Fibroblast of skin of right quadriceps (primary cell): ENCODE data around the gene FETUB.
"Not testable (repeated sequence)": the region's sequence is repeated elsewhere in the genome, so short reads cannot be mapped to it uniquely, and the experiment has no call there.

Source experiments
- DNase-seq: peaks from one replicate; pipeline ENCODE4 v3.0.0-alpha.2; 2013

Gene FETUB

DNA sequence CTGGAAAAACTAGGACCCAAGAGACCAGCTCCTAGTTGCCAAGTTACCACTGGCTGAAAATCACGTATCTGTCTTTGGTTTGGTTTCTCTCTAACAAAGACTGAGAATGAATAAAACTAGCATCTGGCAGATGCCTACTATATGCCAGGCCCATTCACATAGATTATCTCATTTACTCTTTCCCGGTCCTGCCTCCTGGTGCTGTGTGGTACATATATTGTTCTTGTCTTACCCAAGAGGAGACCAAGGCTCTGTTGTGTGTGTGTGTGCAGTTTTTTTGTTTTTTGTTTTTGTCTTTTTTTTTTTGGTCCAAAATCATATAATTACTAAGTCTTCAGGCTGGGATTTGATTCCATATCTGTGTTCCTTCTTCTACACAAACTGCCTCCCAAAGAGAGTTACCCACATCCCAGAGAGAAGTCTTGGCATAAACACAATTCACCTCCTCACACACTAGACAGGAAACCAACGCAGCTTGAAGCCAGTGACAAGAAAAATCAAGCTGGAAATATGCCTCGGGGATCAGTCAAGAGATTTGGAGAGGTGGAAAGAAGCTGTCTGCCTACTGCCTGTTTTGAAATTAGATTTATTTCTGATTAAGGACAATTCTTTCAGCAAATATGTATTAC lies 26.4 kb upstream of the FETUB start:
- no peak for DNase-seq

DNA sequence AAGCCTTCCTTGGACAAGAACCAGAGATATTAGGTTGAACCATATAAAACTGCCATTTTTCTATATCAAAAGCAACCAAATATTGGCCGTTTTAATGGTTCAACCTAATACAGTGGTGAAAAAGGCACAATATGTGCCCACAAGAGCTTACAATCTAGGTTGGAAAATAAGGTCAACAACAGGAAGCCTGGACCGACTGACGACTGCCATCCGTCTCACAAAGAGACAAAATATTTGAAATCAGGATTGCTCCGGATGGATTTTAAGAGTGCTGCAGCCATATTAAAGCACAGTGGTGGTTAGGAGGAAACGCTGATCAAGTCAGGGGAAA lies 26.0 kb upstream of the FETUB start:
- no peak for DNase-seq

DNA sequence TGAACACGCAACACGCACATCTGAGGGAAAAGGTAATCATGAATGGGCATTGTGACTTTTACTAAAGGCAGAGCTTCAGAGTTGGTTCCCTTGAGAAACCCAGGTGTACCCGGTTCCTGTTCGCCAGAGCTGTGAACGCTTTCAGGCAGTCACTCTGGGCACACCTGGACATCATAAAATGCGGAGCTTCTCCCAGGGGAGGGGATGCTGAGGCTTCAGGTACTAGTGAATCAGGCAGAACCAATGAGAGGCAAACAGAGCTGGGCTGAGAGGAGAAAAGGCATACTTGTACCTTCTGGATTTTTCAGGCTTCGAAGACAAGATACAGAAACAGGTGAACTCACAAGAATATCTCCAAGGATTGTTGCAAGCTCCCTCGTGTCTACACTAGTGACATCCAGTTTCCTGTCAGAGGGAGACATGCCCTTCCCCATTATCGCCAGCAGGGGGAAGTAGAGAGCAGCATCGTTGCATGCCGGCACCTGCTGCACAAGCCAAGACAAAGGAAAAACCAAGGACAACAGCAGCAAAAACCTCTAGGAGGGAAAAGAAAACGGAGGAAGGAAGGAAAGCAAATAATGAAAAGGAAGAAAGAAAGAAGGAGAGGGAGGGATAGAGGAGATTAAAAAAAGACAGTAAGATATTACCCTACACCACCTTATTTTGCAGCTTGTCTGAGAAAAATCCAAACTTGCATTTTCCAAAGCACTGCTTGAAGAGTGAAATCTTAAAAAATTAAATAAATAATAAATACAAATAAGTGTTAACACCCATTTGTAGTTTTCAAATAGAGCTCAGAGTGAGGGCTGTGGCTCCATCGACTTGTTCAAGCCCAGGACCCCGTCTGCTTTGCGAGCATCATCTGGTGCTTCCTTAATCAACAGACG lies 25.4 kb upstream of the FETUB start:
- DNase-seq = peak; percentile 53

DNA sequence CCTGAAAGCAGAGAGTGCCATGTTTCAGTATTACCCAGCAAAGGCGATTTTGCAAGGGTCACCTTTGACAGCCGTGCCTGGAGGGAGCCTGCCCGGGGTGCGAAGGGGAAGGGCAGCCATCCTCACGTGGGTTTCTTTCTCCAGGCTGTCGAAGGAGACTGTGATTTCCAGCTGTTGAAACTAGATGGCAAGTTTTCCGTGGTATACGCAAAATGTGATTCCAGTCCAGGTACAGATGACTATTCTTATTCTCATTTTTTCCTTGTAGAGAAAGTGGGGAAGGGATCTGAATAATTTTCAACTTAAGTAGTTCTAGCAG lies 23.9 kb upstream of the FETUB start:
- DNase-seq = no peak

DNA sequence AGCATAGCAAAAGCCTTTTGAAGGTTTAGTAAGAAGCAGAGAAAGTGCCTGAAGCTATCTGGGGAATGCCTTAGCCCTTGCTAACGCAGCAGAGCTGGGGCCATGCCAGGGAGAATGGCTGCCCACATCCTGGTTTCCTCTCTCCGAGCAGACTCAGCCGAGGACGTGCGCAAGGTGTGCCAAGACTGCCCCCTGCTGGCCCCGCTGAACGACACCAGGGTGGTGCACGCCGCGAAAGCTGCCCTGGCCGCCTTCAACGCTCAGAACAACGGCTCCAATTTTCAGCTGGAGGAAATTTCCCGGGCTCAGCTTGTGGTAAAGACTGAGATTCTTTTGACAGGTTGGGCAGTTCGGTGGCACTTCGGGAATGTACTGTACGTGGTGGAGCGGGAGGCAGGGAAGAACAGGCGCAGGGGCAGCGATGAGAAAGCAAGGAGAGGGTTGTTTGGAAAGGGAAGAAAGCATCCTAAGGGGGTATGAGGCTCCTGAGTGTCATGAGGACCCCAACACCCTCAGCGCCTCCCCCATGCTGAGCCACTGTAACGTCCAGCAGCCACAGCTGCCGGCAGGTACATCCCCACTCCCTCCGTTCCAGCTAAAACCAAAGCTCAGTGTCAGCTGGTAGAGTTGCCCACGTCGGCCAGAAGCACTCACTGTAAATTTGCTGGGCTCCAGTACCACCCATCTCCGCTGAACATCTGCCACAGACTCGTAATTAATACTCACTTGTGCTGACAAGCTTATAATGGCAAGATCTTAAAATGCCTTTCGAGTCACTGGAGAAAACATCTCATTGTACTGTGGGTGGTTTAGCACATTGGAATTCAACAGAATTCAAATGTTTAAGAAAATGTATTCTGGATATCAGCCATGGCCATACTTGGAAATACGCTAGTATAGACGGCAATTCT lies 22.9 kb upstream of the FETUB start:
- DNase-seq = peak; percentile 94

DNA sequence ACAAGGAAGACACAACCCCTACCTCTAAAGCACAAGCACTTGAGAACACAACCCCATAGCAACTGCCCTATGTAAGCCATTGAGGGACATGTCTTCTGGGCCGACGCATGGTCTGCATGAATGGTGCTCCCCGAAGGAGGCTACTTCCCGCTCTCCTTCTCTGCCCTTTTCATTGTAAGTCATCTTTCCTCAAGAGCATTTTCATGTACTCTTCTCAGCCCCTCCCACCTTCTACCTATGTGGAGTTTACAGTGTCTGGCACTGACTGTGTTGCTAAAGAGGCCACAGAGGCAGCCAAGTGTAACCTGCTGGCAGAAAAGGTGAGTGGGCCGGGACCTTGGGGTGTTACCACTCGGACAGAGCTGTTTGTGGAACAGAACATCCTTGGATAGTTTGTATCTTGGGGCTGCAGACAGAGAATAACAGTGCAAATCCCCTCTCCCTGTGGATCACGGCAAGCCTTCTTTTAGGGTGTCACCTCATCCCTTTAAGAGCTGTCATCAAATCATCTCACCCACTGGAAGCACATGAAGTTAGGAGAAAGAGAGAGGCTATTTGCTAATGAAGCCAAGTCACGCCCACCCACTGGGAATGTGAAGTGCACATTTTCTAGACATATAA lies 21.8 kb upstream of the FETUB start:
- no peak for DNase-seq

DNA sequence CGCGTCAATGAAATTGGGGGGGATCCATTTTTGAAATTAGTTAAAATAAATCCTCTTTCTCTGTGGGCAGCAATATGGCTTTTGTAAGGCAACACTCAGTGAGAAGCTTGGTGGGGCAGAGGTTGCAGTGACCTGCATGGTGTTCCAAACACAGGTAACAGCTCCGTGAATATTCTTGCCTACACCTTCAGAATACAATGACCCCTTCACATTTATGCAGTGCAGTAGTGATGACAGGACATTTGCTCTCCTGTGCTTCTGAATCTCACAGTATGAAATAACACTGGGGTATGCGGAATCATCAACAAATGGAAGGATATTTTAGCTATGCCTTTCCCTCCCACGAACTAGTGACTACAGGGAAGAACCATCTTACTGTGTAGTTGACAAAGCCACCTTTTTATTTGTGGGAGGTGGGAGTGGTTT lies 20.4 kb upstream of the FETUB start:
- no peak for DNase-seq

DNA sequence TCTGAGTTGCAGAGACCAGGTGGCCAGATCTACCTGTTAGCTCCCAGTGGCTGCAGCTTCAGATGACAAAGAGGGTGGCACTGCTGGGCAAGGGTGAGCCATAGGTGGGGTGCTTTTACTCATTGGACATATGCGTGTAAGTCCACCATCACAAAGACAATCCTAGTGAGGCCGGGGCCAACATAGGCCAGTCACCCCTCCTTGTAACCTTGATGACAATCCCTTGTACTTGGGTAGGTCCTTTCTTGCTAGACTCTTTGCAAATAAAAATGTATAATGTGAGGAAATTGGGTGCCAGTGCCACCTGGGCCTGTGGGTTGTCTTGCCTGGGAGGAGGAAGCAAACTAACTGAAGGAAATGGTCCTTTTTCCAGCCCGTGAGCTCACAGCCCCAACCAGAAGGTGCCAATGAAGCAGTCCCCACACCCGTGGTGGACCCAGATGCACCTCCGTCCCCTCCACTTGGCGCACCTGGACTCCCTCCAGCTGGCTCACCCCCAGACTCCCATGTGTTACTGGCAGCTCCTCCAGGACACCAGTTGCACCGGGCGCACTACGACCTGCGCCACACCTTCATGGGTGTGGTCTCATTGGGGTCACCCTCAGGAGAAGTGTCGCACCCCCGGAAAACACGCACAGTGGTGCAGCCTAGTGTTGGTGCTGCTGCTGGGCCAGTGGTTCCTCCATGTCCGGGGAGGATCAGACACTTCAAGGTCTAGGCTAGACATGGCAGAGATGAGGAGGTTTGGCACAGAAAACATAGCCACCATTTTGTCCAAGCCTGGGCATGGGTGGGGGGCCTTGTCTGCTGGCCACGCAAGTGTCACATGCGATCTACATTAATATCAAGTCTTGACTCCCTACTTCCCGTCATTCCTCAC lies 19.7 kb upstream of the FETUB start:
- no peak for DNase-seq

DNA sequence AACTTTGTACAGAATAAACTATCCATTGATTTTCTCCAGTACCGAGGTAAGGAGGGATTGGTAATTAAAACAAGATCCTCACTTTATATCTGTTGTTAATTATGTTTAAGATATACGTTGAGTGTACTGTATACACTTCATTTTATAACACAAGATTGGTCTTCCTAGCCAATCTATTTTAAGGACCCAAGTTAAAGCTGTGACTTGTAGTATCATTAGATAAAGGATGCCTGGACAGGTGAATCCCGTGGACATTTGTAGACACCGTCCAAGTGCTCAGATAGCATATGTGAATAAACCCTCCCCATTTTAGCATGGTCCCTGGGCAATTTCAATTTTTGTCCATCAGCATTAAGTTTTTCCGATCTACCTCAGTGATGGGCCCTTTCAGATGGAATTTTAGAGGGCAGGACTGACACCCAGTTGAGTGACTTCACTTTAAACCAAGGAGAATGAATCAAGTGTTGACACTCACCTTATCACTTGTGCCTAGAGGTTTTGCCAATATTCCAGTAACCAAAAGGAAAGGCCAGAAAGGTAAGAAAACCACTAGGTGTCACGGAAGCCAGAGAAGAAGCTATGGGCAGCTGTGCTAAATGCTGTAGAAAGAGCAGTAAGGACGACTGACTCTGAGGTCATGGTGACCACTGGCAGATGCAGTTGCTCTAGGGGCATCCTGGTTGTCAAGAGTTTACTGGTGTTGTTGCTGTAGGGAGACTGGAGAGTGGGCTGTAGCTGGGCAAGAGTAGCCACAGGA lies 18.1 kb upstream of the FETUB start:
- no peak for DNase-seq

DNA sequence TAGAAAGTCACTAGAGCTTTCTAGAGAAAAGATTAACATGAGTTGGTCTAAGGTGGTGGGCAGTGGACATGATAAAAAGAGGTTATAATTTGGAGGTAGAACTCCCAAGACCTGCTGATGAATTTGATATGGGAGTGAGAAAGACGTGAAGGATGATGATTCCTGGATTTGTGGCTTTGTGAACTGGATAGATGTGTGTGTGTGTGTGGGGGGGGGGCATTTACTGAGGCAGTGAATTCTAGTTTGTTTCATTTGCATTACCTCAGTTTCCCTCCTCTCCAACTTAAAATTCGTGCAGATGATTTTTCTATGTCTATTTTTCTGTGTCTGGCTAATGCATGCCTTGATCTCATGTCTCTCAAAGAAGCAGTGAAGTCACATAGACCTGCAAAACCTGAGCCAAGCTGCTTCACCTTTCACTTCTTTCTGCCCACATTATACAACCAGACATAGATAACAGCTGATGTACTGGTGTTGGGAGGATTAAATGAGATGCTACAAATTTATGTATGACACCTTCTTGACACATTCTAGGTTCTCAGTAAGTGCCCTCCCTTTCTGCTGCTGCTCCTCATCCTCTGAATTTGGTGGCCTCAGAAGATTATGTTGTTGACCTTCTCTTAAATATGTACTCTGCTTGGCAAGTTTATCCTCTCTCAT lies 17.4 kb upstream of the FETUB start:
- no peak for DNase-seq

DNA sequence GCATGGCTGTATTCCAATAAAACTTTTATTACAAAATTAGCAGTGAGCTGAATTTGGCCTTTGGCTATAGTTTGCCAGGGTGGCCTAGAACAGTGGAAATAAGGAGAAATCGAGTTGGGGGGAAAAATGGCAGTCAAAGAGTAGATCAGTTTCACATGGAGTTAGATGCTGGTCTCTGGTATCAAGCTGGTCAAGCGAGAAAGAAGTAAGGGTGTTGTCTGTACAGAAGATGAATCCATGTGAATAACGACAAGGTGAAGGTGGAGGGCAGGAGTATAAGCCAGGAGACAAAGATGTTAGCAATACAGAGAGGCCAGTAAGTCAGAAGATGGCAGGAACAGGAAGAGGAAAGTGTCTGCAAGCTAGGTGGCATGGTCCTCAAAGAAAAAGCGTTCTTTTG lies 15.6 kb upstream of the FETUB start:
- DNase-seq = no peak

DNA sequence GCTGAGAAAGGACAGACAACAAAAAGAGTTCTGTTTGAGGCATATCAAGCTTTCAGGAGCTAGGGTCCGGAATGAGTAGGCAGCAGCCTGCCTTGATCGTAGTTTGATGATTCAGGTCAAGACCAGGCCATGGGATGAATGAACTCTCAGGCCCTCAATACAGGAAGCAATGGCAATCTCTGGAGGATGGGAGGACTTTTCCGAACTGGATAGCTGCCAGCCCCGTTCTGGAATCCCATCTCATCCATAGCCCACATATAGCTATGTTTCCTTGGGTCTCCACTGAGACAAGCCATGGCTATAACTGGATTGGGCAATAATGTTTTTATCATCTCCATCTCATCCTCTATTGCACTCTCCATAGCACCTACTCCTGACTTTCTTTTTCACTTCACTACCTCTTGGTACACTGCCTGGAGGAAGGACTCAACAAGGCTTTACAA lies 14.6 kb upstream of the FETUB start:
- no peak for DNase-seq

DNA sequence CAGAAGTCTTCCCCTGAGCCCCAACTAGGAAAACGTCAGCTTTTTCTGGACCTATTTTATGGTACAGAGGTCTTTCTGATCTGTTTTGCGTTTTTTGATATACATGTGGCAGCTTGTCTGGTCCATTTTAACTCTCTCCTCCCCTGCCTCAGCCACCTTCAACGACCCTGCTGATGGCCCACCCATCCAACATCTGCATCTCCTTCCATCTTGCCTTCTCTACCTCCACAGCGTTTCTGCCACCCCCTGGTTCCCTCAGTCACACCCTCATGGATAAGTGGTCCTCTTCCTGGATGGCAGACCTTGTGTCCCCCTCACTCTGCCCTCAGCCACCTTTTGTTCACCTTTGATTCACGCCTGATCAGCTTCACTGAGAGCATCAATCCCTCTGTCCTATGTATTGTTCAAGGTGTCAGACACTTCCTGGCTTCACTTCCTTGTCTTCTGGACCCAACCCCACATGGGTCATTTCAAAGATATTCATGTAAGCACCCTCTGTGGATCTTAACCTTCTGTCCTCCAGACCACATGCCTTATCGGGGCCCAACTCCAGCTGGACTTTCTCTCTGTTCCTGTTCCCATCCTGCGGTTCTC lies 13.8 kb upstream of the FETUB start:
- DNase-seq = no peak

DNA sequence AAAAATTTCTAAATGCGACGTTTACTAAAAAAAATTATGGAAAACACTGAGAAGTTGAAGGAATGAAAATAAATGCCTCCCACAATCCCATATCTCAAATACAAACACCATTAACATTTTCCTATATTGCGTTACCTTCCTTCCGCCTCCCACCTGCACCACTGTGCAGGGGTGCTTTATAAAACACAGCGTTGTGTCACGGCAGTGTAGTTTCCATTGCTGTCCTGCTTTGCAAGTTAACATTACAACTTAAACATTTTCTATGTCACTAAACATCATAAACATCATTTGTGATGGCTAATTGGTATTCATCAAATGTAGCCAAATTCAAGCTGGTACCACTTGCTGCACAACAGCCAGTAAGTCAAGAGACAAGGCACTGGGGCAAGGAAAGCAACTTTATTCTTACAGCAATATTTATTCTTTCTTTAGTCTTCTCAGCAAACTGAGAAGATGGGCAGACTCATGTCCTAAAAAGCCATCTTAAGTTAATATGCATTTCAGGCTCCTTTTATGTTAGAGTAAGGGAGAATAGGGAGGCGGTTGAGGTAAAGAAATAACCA lies 12.3 kb upstream of the FETUB start:
- DNase-seq = no peak

DNA sequence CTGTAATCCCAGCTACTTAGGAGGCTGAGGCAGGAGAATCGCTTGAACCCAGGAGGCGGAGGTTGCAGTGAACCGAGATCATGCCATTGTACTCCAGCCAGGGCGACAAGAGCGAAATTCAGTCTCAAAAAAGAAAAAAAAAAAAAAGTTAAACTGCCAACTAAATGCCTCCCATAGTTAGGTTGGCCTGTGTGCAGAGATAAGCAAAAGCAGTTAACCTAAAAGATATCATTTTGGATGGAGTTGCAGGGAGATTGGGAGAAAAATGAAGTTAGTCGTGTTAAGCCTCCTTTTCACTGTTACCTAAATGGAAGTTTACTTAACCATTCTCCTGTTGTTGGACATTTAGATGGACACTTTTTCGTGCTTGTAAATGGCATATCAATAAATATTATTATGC lies 11.4 kb upstream of the FETUB start:
- no peak for DNase-seq

DNA sequence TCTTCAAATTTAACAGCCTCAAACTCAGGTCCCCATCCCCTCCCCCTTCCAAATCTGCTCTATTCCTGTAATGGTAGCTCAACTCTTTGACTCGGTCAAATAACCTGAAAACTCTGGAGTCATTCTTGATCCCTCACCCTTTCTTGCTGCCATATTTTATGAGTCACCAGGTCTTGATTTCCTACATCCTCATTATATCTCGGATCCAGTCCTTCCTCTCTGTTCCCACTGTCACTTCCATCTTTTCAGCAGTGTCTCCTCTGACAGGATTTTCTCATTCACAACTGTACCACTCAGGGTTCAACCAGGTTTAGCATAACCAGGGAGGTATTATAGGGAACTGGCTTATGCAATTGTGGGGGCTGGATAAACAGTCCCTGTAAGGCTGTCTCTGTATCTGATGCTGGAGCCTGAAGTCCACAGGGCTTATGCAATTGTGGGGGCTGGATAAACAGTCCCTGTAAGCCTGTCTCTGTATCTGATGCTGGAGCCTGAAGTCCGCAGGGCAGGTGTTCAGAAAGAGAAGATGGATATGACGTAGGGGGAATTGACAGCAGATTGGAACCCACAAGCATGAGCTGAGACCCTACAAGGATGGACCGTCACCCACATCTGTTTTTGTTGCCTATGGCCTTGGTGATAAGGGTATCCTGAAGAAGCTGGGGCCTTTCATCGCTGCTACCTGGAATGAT lies 9.1 kb upstream of the FETUB start:
- DNase-seq = no peak

DNA sequence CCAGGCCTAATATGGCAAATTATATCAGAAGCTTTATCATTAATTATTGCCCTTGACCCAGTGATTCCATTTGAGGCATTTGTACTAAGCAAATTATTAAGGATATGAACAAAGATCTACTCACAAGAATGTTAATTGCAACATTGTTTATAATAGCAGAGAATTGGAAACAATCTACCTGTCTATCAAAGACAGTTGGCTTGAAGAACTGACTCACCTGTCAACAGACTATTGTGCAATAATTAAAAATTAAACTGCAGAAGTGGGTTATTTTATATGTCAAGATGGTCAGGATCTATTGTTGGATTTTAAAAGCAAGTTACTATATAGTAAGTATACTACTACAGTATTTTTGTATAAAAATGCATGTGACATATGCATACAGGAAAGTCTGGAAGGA lies 6.7 kb upstream of the FETUB start:
- DNase-seq = no peak

DNA sequence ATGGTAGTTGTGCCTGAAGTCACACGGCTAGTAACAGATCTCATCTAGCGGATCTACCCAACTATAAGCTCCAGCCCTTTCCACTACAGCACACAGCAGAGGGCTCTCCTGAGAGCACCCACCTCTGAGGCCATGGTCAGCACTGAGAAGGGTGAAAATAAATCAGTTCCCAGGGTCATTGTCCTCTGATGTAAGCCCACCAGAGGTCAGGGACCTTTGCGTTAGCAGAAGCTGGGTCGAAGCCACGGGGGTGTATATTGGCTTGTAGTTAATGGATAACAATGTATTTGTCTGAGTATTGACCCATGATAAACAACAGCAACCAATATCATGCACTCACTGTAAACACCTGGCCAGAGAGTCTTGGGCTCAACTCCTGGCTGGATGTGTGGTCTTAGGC lies 6.0 kb upstream of the FETUB start:
- not testable (repeated sequence) for DNase-seq

DNA sequence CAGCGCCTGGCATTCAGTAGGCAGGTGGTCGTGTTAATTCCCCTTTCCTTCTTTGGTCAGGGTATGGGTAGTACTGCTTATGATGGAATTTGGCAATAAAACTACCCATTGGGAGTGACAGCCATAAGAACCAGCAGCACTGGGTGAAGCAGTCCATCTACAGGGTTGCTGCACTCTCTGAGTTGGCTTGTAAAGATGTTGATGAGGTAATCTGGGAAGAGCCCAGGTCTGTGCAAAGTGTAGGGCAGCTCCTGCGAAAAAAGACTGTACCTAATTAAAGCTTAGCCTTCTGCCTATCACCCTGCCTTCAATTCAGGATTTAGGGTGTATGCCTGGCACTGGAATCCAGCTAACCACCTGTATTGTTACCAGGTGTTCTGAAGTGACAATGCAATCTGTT lies 4.7 kb upstream of the FETUB start:
- no peak for DNase-seq

DNA sequence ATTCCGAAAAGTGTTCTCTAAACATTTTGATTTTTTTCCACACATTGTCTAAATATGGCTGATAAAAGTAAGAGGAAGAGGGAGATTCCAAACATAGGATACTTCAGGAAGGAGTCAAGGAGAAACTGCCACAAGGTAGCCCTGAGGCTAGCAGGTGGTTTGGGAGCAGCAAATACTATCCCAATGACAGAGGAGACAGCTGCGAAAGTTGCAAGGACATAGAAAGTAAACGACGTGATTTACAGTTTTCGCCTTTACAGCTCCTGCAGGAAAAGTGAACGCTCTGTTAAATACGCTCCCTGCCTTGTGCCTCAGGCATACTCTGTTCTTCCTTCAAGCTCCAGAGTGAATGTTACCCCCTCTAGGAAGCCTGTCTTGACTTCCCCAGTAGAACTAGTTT lies 3.7 kb upstream of the FETUB start:
- no peak for DNase-seq
